Muscle layer of duodenum (tissue), 2 donors: Measurements from ENCODE around the gene KLB.
"Not testable (repeated sequence)": the region's sequence is repeated elsewhere in the genome, so short reads cannot be mapped to it uniquely, and the experiment has no call there.

ENCODE experiments used
- H3K27ac ChIP-seq: one replicate; pipeline ENCODE4 v1.7.0; 2013; ENCODE audit warnings: mild to moderate bottlenecking, low read length
- H3K27me3 ChIP-seq: one replicate; pipeline ENCODE4 v1.7.0; 2013; ENCODE audit warnings: low read depth, mild to moderate bottlenecking, control low read depth, low read length
- H3K36me3 ChIP-seq, 2 donors: one replicate each; pipeline ENCODE4 v1.7.0; 2013; ENCODE audit warnings: low read length in 2 of 2, control low read depth in 1 of 2, mild to moderate bottlenecking in 1 of 2; ENCODE audit not compliant: insufficient read depth in 2 of 2, control insufficient read depth in 1 of 2
- H3K4me1 ChIP-seq, 2 donors: one replicate each; pipeline ENCODE4 v1.7.0; 2013; ENCODE audit warnings: low read length in 2 of 2, mild to moderate bottlenecking in 2 of 2, control low read depth in 1 of 2, moderate library complexity in 1 of 2; ENCODE audit not compliant: insufficient read depth in 2 of 2, control insufficient read depth in 1 of 2
- H3K4me3 ChIP-seq, 2 donors: one replicate each; pipeline ENCODE4 v1.7.0; 2013; ENCODE audit warnings: low read length in 2 of 2, low read depth in 1 of 2, mild to moderate bottlenecking in 1 of 2
- H3K9me3 ChIP-seq, 2 donors: one replicate each; pipeline ENCODE4 v1.7.0; 2013; ENCODE audit warnings: low read length in 2 of 2, control low read depth in 1 of 2, mild to moderate bottlenecking in 1 of 2; ENCODE audit not compliant: control insufficient read depth in 1 of 2
- donor health status: healthy.

The KLB gene

DNA sequence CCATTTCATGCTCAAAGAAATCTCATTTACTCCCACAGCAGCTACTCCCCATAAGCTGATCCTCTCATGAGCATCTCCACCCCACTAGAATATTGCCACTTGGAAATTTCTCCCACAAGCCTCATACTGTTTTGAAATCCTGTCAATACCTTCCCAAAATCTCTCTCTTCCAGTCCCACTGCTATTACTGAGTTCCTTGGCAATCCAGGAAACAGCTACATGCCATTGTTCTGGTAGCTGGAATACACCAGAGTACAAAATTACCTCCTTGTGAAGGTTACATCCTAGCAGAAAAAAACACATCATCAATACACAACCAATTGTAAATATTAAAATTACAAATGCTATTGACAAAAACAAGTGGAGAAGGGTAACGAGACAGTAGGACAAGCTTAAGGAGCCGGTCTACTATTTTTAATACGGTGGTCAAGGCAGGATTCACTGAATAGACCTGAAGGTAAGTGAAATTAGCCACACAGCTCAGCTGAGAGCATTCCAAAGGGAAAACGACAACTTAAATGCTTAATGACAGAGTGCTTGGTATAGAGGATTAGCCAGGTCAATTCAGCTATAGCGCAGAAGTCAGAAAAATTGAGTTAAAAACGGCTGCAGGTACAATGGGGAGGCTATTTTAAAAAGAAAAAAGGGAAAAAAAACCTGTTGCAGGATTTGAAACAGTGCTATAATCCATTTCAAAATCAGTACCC is 45.6 kb downstream of the KLB start:
- peaks cover 50 to 64% of the 10 kb centered on the region in 2 donors for H3K36me3 ChIP-seq

DNA sequence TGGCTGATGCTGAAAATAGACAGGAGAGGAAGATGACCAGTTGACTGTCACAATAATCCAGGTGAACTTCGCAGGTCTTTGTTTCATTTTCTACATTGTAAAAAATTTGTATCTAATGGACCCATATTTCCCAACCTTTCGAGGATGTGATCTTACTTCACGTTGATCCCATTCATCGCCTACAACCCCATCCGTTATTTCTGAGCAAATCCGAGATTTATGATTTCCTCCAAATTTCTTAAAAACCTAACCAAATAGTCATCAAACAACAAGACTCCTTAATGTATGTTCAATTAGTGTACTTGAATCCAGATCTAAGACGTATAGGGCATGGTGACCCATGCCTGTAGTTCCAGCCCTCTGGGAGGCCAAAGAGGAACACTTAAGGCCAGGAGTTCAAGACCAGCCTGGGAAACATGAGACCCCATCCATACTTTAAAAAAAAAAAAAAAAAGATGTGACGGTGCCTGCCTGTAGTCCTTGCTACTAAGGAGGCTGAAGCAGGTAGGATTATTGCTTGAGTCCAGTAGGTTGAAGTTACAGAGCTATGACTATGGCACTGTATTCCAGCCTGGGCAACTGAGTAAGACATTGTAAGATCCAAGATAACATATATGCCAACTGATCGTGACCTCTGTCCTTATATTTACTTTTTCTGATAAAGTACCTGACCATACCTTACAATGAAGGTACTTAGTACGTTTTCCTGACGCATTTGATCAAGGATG is 46.3 kb downstream of the KLB start:
- Histone ChIP-seq H3K4me1 (peaks cover 3 to 19% of the 10 kb centered on the region in 2 donors), H3K4me3 (no peak overlapping the region), H3K9me3 (no peaks in the 10 kb centered on the region), H3K27me3 (no peaks in the 10 kb centered on the region), H3K27ac (no peak overlapping the region), H3K36me3 (peaks cover 55 to 69% of the 10 kb centered on the region in 2 donors)

More for the DNA sequence above, 45.6 kb downstream of the KLB start:
- peaks cover 8 to 12% of the 10 kb centered on the region in 2 donors for H3K4me1 ChIP-seq
- no peaks in the 10 kb centered on the region for H3K27me3 ChIP-seq
- H3K4me3 ChIP-seq: no peak overlapping the region
- no peak overlapping the region for H3K27ac ChIP-seq
- H3K9me3 ChIP-seq: no peaks in the 10 kb centered on the region

DNA sequence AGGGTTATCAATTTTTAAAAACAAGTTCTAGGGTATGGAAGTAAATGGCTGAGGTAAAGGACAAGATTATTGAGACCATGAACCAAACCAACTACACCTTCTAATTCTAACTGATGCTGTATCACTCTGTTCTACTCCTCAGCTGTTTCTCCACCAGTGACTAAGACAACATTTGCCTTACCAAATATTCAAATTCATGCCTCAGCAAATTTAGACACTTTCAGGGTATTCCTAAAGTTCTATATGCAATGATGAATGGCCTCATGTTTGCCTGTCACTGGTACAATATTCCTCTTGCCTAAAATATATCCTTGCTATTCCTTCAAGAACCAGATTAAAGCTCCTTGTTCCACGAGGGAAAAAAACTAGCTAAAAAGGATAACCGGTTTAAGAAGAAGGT is 47.0 kb downstream of the KLB start:
- Histone ChIP-seq H3K4me3 (no peak overlapping the region), H3K4me1 (peaks cover 3 to 19% of the 10 kb centered on the region in 2 donors), H3K9me3 (no peaks in the 10 kb centered on the region), H3K27me3 (no peaks in the 10 kb centered on the region), H3K36me3 (peaks cover 52 to 69% of the 10 kb centered on the region in 2 donors), H3K27ac (no peak overlapping the region)

DNA sequence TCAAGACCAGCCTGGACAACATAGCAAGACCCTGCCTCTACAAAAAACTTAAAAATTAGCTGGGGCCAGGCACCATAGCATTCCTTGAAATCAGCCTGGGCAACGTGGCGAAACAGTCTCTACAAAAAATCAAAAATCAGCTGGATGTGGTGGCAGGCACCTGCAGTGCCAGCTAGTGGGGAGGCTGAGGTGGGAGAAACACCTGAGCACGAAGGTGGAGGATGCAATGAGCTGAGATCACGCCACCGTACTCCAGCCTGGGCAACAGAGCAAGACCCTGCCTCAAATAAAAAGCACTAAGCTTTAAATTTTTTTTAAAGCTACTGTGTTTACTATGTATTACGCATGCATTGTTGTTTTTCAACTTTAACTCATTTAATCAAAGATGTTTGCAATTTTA is 48.8 kb downstream of the KLB start:
- Histone ChIP-seq H3K27me3 (no peaks in the 10 kb centered on the region), H3K4me3 (no peak overlapping the region), H3K27ac (no peak overlapping the region), H3K36me3 (peaks cover 52 to 73% of the 10 kb centered on the region in 2 donors), H3K9me3 (no peaks in the 10 kb centered on the region), H3K4me1 (peaks cover 3 to 25% of the 10 kb centered on the region in 2 donors)

DNA sequence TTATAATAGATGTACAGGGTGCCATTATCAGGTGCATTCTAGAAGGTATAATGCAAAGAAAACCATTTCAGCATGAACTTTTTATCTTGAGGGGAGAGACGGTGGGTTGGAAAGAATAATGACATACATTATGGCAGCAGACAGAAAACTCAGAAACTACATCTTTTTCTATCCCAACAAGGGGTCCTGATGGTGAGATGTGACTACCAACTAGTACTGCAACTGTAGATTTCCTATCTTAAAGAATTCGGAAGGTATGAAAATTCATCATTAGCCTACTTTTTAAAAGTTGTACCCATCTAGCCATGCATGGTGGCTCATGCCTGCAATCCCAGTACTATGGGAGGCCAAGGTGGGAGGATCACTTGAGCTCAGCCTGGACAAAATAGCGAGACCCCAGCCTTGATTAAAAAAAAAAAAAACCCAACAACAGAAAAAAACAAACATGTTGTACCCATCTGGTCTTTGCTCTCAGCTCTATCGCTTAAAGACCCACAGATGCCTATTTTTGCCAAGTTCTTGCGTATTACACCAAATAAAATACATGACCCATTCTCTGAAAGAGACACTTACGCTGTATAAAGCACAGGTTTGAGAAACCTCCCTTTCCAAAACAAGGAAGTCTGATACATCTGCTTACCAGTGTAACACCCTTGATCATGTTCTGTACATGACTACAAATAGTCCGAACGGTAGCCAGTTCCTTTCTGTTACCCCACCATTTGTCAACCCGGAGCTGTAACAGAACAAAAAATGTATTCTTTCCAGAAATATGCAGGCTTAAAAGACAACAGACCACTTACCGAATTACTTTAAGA is 50.4 kb downstream of the KLB start:
- H3K36me3 ChIP-seq: peaks cover 48 to 60% of the 10 kb centered on the region in 2 donors
- no peaks in the 10 kb centered on the region for H3K9me3 ChIP-seq
- no peaks in the 10 kb centered on the region for H3K27me3 ChIP-seq
- H3K4me3 ChIP-seq: peak overlapping the region; percentile 78 to 97
- peaks cover 3 to 25% of the 10 kb centered on the region in 2 donors for H3K4me1 ChIP-seq
- H3K27ac ChIP-seq: peak overlapping the region; percentile 98

DNA sequence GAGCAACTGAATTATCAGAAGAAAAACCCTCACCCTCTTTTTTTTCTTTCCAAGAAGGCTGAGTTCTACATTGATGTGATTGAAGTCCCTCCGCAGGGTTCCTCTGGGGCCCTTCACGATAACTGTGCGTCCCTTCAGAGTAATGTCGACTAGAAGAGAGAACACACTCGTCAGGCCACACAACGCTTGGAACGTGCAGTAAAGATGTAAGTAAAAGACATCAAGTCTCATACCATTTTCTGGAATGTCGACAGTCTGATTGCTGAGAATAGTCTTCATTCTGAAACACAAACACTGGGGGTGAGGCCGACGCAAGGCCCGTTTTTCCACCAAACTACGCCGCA is 51.4 kb downstream of the KLB start:
- H3K27me3 ChIP-seq, H3K9me3 ChIP-seq: not testable (repeated sequence)
- Histone ChIP-seq H3K36me3 (peaks cover 41 to 54% of the 10 kb centered on the region in 2 donors), H3K4me1 (peaks cover 3 to 25% of the 10 kb centered on the region in 2 donors), H3K4me3 (peak overlapping the region; percentile 78 to 97), H3K27ac (peak overlapping the region; percentile 98)

DNA sequence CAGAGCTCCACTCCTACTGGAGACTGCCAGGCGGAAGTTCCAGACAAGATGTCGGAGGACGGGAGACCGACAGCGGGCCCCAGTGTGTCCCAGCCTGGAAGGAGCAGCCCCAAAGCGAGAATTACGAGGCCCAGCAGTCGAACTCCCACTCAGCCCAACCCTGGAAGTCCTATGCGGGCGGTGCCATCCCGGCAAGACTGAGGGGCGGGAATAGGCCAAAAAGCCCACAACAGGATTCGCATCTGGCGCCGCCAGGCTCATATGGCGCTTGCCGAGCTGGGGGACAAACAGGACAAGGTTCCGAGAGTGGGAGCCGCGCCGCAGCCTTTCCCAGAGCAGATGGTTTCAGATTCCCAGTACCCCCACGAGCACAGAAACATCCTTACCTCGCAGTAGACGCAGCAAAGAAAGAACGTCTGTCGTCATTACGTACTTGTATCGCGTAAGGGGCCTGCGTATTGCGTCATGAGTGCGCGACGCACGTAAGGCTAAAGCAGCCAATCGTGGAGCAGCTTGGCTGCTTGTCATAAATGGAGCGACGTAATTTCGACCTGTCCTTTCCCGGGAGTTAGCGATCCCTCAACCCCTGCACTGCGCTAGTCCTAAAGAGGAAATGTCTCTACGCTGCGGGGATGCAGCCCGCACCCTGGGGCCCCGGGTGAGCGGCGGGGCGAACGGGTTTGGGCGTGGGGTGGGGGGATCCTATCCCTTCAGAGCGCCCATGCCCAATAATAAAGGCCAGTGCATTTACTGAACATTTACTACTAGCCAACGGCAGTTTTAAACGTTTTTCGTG is 52.0 kb downstream of the KLB start, which contains the start of the genes LIAS and RPL9:
Gene LIAS (plus strand): TSS at position 552 of the 796 bp plus-strand sequence. CDS start 62 bp downstream, at position 614.
Gene RPL9 (minus strand): TSS at position 418 of the 796 bp plus-strand sequence. CDS start 483 bp downstream, outside the sequence.
- Histone ChIP-seq H3K36me3 (peaks cover 35 to 54% of the 10 kb centered on the region in 2 donors), H3K27me3 (no peaks in the 10 kb centered on the region), H3K9me3 (no peaks in the 10 kb centered on the region), H3K4me1 (peaks cover 3 to 25% of the 10 kb centered on the region in 2 donors), H3K27ac (peak within 1 kb of the TSS; percentile 98), H3K4me3 (peak within 1 kb of the TSS; percentile 78 to 97)

DNA sequence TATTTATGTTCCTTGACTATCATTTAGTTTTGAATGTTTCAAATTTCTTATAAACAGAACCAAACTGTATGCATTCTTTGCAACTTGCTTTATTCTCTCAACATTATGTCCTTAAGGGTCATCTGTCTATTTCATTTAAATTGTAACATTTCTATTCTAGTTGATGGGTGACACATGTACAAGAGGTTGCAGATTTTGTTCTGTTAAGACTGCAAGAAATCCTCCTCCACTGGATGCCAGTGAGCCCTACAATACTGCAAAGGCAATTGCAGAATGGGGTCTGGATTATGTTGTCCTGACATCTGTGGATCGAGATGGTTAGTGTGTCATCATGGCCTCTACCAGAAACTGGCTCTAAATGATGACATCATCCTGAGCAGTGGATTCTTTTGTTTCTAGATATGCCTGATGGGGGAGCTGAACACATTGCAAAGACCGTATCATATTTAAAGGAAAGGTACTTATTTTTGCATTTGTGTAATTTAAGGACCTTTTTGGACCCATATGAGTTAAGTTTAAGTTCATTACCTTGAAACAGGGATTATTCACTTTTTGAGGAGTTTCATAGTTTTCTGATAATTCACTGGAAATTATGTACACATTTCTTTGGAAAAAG is 58.3 kb downstream of the KLB start:
- Histone ChIP-seq H3K9me3 (no peaks in the 10 kb centered on the region), H3K4me1 (peaks cover 0 to 6% of the 10 kb centered on the region in 2 donors), H3K27ac (no peak overlapping the region), H3K27me3 (no peaks in the 10 kb centered on the region), H3K4me3 (no peak overlapping the region), H3K36me3 (peaks cover 3 to 20% of the 10 kb centered on the region in 2 donors)

DNA sequence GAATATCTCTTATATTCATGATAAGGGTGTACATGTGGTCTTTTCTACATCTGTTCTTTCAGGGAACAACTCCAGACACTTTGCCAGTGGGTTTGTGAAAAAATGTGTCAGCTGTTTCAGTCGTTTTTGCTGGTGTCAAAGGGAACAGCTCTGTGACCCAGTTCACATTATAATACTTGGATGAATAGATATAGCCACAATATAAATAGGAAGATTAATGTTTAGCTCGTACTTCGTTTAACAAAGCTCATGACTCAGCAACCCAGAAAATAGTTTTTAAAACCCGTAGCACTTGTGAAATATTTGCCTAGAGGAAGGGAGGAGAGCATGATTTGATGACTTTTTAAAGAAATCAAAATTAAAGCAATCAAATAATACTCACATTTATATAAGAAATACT is 60.0 kb downstream of the KLB start:
- Histone ChIP-seq H3K9me3 (no peaks in the 10 kb centered on the region), H3K27me3 (no peaks in the 10 kb centered on the region), H3K4me3 (no peak overlapping the region), H3K36me3 (peaks cover 3 to 20% of the 10 kb centered on the region in 2 donors), H3K27ac (no peak overlapping the region), H3K4me1 (peaks cover 0 to 6% of the 10 kb centered on the region in 2 donors)

DNA sequence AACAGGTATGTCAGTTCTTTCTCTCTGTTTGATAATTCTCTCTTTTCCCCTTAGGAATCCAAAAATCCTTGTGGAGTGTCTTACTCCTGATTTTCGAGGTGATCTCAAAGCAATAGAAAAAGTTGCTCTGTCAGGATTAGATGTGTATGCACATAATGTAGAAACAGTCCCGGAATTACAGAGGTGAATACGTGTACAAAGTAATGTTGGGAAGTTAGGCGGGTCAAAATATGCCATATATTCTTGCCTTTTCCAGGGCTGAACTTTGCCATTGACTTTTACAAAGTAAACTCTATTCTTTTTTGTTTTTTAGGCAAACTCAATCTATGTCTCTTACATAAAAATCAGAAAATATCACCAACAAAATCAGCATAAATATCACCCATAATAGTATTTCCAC is 60.7 kb downstream of the KLB start:
- Histone ChIP-seq H3K4me3 (no peak overlapping the region), H3K36me3 (peaks cover 6 to 24% of the 10 kb centered on the region in 2 donors), H3K9me3 (no peaks in the 10 kb centered on the region), H3K4me1 (peaks cover 0 to 6% of the 10 kb centered on the region in 2 donors), H3K27me3 (no peaks in the 10 kb centered on the region), H3K27ac (no peak overlapping the region)
